Stomach (tissue), 9 donors: Measurements from ENCODE around the gene HYKK. TPM values are rescaled to one million over a fixed set of nuclear protein-coding genes. Genes with fewer than 3 reads are reported as not detected.

Experiments
- DNase-seq, 2 donors: peaks; one replicate each; pipeline versions ENCODE4 v3.0.0 to v3.0.0-alpha.2; 2013 to 2019
- H3K27ac ChIP-seq, 5 donors: fragments of 200-600 bp in 4 of 5; sonication (generic) in 4 of 5; one replicate each; pipeline ENCODE4 v1.5.1; 2013 to 2019; ENCODE audit warnings: mild to moderate bottlenecking in 1 of 5, moderate library complexity in 1 of 5
- H3K27me3 ChIP-seq, 3 donors: fragments of 200-600 bp; sonication (generic); one replicate each; pipeline ENCODE4 v1.5.1; 2017 to 2019; ENCODE audit warnings: mixed run types in 1 of 3
- H3K36me3 ChIP-seq, 4 donors: fragments of 200-600 bp; sonication (generic); 1 replicate in 3 of 4; 2 replicates in 1 of 4; pipeline ENCODE4 v1.5.1; 2016 to 2019
- H3K4me1 ChIP-seq, 4 donors: fragments of 200-600 bp; sonication (generic); one replicate each; pipeline ENCODE4 v1.5.1; 2016 to 2019
- H3K4me3 ChIP-seq, 4 donors: fragments of 200-600 bp; sonication (generic) in 3 of 4; one replicate each; pipeline ENCODE4 v1.5.1; 2016 to 2019; ENCODE audit warnings: mild to moderate bottlenecking in 1 of 4
- H3K9me3 ChIP-seq, 4 donors: fragments of 200-600 bp; sonication (generic); one replicate each; pipeline ENCODE4 v1.5.1; 2016 to 2019
- EP300 ChIP-seq: sonication (generic); formaldehyde crosslinking; IDR thresholded peaks from one replicate; pipeline ENCODE4 v1.6.1; 2017; ENCODE audit warnings: antibody characterized with exemption
- POLR2A ChIP-seq, 4 donors: fragments of 450-650 bp; IDR thresholded peaks; one replicate each; pipeline ENCODE4 v1.6.1; 2016; ENCODE audit warnings: antibody characterized with exemption in 4 of 4, control low read depth in 2 of 4, mild to moderate bottlenecking in 1 of 4, moderate library complexity in 1 of 4
- POLR2AphosphoS5 ChIP-seq, 3 donors: sonication (generic); formaldehyde crosslinking; IDR thresholded peaks; one replicate each; pipeline ENCODE4 v1.6.1; 2016; ENCODE audit warnings: antibody characterized with exemption in 3 of 3
- WGBS, 5 donors: extraction: QIAGEN DNeasy Blood & Tissue Kit in 3 of 5; methylation state at CpG; one replicate each; pipeline versions ENCODE4 v1.1.5 to v1.1.7; 2013 to 2018; 5-methylcytosine and 5-hydroxymethylcytosine counted together
- intact Hi-C: fragments of 100-400 bp; cut with DNase I; formaldehyde crosslinking; loops from one replicate; pipeline ENCODE4 v1.15.1; 2023; ENCODE audit warnings: low total_unique reads
- polyA plus RNA-seq, 3 donors: library from polyadenylated mRNA; stranded (reverse); fragments of 200-250 nt; gene quantifications; one replicate each; pipeline ENCODE4 v1.2.3, GENCODE V29; 2013
- total RNA-seq, 5 donors: library from RNA; depleted of rRNA; stranded (reverse); fragments of >200 nt; gene quantifications; one replicate each; pipeline versions ENCODE4 v1.1.0 to v1.2.3, GENCODE V29; 2014 to 2016
- TF ChIP-seq, protein P1 (sequence below), 7 experiments: fragments of 450-650 bp in 4 of 7; fragments of 200-600 bp in 3 of 7; sonication (generic) in 3 of 7; IDR thresholded peaks; one replicate each; pipeline ENCODE4 v1.5.1; 2016 to 2019; ENCODE audit warnings: antibody characterized with exemption in 7 of 7, control low read depth in 2 of 7, mild to moderate bottlenecking in 1 of 7
- donor health status: healthy with polysubstance abuse.
- donor health status: Bipolar disorder and iron deficiency.
- donor health status: healthy.

Gene HYKK
- total and polyA plus RNA-seq, 8 donors = under 0.01 to 11.6 (median 5.7) TPM

DNA sequence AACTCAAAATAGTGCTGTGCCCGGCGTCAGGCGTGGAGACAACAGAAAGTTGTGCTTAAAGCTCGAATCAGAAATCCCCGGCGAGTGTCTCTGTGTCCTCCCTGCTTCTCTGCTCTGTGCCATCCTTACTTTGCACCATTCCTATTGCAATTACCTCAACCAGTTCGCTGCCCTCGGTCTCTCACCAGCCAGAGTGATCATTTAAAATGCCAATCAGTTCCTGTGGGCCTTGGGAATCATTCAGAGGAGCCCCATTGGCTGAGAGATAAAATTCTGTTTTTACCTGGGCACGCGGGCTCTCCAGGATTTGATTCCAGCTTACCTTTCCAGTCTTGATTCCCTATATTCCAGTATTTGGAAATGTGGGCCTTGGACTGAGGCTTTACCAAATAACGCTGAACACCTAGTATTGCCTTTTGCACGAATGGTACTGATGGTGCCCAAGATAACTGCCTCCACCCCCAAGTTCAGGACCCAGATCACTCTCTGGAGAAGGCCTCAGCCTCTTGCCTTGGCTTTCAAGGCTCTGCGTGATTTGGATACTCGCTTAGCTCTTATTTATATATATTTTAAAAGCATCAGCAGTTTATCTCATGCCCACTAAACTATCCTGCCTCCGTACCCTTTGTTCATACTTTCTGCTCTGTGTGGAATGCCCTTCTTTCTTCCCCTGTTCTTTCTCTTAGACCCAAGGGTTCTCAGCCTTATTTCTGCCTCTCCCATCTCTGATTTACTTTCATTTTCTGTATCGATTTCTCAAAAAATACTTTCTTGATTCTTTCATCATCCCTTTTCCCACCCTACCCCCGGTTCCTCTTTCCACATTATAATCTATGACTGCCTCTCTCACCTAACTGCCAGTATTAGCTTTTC lies 33.7 kb downstream of the HYKK start:
- TF ChIP-seq EP300 (no peak), POLR2A (IDR thresholded peaks at IDR 0.05) (no peak), POLR2AphosphoS5 (IDR thresholded peaks at IDR 0.05) (no peak)
- TF ChIP-seq, protein P1, sequence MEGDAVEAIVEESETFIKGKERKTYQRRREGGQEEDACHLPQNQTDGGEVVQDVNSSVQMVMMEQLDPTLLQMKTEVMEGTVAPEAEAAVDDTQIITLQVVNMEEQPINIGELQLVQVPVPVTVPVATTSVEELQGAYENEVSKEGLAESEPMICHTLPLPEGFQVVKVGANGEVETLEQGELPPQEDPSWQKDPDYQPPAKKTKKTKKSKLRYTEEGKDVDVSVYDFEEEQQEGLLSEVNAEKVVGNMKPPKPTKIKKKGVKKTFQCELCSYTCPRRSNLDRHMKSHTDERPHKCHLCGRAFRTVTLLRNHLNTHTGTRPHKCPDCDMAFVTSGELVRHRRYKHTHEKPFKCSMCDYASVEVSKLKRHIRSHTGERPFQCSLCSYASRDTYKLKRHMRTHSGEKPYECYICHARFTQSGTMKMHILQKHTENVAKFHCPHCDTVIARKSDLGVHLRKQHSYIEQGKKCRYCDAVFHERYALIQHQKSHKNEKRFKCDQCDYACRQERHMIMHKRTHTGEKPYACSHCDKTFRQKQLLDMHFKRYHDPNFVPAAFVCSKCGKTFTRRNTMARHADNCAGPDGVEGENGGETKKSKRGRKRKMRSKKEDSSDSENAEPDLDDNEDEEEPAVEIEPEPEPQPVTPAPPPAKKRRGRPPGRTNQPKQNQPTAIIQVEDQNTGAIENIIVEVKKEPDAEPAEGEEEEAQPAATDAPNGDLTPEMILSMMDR (IDR thresholded peaks at IDR 0.05) = no peak
- Histone ChIP-seq H3K4me1 (peaks cover 15 to 31% (median 27%) of the 10 kb centered on the region in 4 donors), H3K27ac (peak overlapping the region; percentile 91 to 97 (median 94)), H3K9me3 (no peaks in the 10 kb centered on the region), H3K27me3 (no peaks in the 10 kb centered on the region), H3K36me3 (peaks cover 21 to 40% (median 38%) of the 10 kb centered on the region in 4 donors), H3K4me3 (peak overlapping the region; percentile 69 to 81 (median 72))
- WGBS, 5 donors = 1 to 4% (median 3%) methylated on average over 17 of the region's 17 CpGs
- DNase-seq = peak in 1 of 2 donors; percentile 12
- intact Hi-C loops = no loop called here

GRCh38 chr15:78541744-78542034 lies 34.3 kb downstream of the HYKK start:
- peak overlapping the region in 3 of 5 donors; percentile 91 to 97 (median 96) for H3K27ac ChIP-seq
- intact Hi-C loops = no loop called here
- peak overlapping the region; percentile 69 to 81 (median 72) for H3K4me3 ChIP-seq
- H3K9me3 ChIP-seq = no peaks in the 10 kb centered on the region
- no peaks in the 10 kb centered on the region for H3K27me3 ChIP-seq
- H3K4me1 ChIP-seq = peaks cover 15 to 31% (median 27%) of the 10 kb centered on the region in 4 donors
- H3K36me3 ChIP-seq = peaks cover 27 to 46% (median 44%) of the 10 kb centered on the region in 4 donors
- WGBS, 5 donors = 7 to 22% (median 18%) methylated on average over 1 of the region's 1 CpG
- TF ChIP-seq POLR2AphosphoS5 (IDR thresholded peaks at IDR 0.05) (no peak), POLR2A (IDR thresholded peaks at IDR 0.05) (no peak), EP300 (no peak)
- TF ChIP-seq, protein P1 (IDR thresholded peaks at IDR 0.05) = no peak
- no peak for DNase-seq

- 93 to 98% (median 95%) methylated on average over 3 of the region's 3 CpGs for WGBS, 5 donors
Measured at GRCh38 chr15:78542647-78543046, 35.3 kb downstream of the HYKK start.

GRCh38 chr15:78550194-78550593 lies 42.8 kb downstream of the HYKK start:
- no peaks in the 10 kb centered on the region for H3K27me3 ChIP-seq
- no peaks in the 10 kb centered on the region for H3K9me3 ChIP-seq
- no peaks in the 10 kb centered on the region for H3K4me1 ChIP-seq
- TF ChIP-seq POLR2A (IDR thresholded peaks at IDR 0.05) (no peak), EP300 (no peak), POLR2AphosphoS5 (IDR thresholded peaks at IDR 0.05) (no peak)
- TF ChIP-seq, protein P1 (IDR thresholded peaks at IDR 0.05) = no peak
- no peak overlapping the region for H3K4me3 ChIP-seq
- DNase-seq = no peak
- no peak overlapping the region for H3K27ac ChIP-seq
- intact Hi-C loops = no loop called here
- WGBS, 5 donors = 73 to 85% (median 79%) methylated on average over 6 of the region's 6 CpGs
- H3K36me3 ChIP-seq = peaks cover 47 to 63% (median 62%) of the 10 kb centered on the region in 4 donors

More at GRCh38 chr15:78542647-78543046, 35.3 kb downstream of the HYKK start:
- Histone ChIP-seq H3K27me3 (no peaks in the 10 kb centered on the region), H3K36me3 (peaks cover 36 to 55% (median 54%) of the 10 kb centered on the region in 4 donors), H3K4me3 (peak overlapping the region in 1 of 4 donors; percentile 70), H3K9me3 (no peaks in the 10 kb centered on the region), H3K4me1 (peaks cover 15 to 31% (median 27%) of the 10 kb centered on the region in 4 donors), H3K27ac (no peak overlapping the region)
- TF ChIP-seq EP300 (no peak), POLR2A (IDR thresholded peaks at IDR 0.05) (no peak), POLR2AphosphoS5 (IDR thresholded peaks at IDR 0.05) (no peak)
- TF ChIP-seq, protein P1 (IDR thresholded peaks at IDR 0.05) = no peak
- no peak for DNase-seq
- intact Hi-C loops = no loop called here
